ENCODE results near the gene MZT2B.
"Not testable (repeated sequence)": the region's sequence is repeated elsewhere in the genome, so short reads cannot be mapped to it uniquely, and the experiment has no call there.

The MZT2B gene

GRCh38 chr2:130152816-130153595 is 29.1 kb upstream of the MZT2B start:
- no peak for DNase-seq (ENCODE audit: low read depth in 2 of 2)

GRCh38 chr2:130153721-130154422 is 28.2 kb upstream of the MZT2B start:
- DNase-seq (ENCODE audit: low read depth in 2 of 2), result not testable (repeated sequence)

- DNase-seq (ENCODE audit: low read depth in 2 of 2), result not testable (repeated sequence)
Measured at GRCh38 chr2:130154423-130154770, 27.7 kb upstream of the MZT2B start.

- DNase-seq (ENCODE audit: low read depth in 2 of 2), result no peak
Measured at GRCh38 chr2:130154773-130155765, 27.0 kb upstream of the MZT2B start.

- not testable (repeated sequence) for DNase-seq (ENCODE audit: low read depth in 2 of 2)
Measured at GRCh38 chr2:130155956-130156623, 26.0 kb upstream of the MZT2B start.

- DNase-seq (ENCODE audit: low read depth in 2 of 2), result no peak
Measured at GRCh38 chr2:130156624-130157004, 25.4 kb upstream of the MZT2B start.

GRCh38 chr2:130157354-130157753 is 24.7 kb upstream of the MZT2B start:
- DNase-seq (ENCODE audit: low read depth in 2 of 2), result not testable (repeated sequence)

GRCh38 chr2:130157825-130158514 is 24.1 kb upstream of the MZT2B start:
- DNase-seq (ENCODE audit: low read depth in 2 of 2), result not testable (repeated sequence)

GRCh38 chr2:130158631-130159030 is 23.4 kb upstream of the MZT2B start:
- no peak for DNase-seq (ENCODE audit: low read depth in 2 of 2)

- DNase-seq (ENCODE audit: low read depth in 2 of 2), result not testable (repeated sequence)
Measured at GRCh38 chr2:130159376-130159775, 22.7 kb upstream of the MZT2B start.

- no peak for DNase-seq (ENCODE audit: low read depth in 2 of 2)
Measured at GRCh38 chr2:130160131-130160530, 21.9 kb upstream of the MZT2B start.

- not testable (repeated sequence) for DNase-seq (ENCODE audit: low read depth in 2 of 2)
Measured at GRCh38 chr2:130160838-130161705, 21.0 kb upstream of the MZT2B start.

- DNase-seq (ENCODE audit: low read depth in 2 of 2), result not testable (repeated sequence)
Measured at GRCh38 chr2:130162486-130162885, 19.6 kb upstream of the MZT2B start.

GRCh38 chr2:130162968-130163367 is 19.1 kb upstream of the MZT2B start:
- DNase-seq (ENCODE audit: low read depth in 2 of 2), result no peak

- no peak for DNase-seq (ENCODE audit: low read depth in 2 of 2)
Measured at GRCh38 chr2:130165293-130166016, 16.6 kb upstream of the MZT2B start.

- DNase-seq (ENCODE audit: low read depth in 2 of 2), result not testable (repeated sequence)
Measured at GRCh38 chr2:130166611-130167010, 15.5 kb upstream of the MZT2B start.

GRCh38 chr2:130169163-130169562 is 12.9 kb upstream of the MZT2B start:
- not testable (repeated sequence) for DNase-seq (ENCODE audit: low read depth in 2 of 2)

- no peak for DNase-seq (ENCODE audit: low read depth in 2 of 2)
Measured at GRCh38 chr2:130169896-130170295, 12.2 kb upstream of the MZT2B start.

- not testable (repeated sequence) for DNase-seq (ENCODE audit: low read depth in 2 of 2)
Measured at GRCh38 chr2:130174866-130175265, 7.2 kb upstream of the MZT2B start.

All from stimulated activated CD4-positive, alpha-beta T cell treated with anti-CD3 and anti-CD28 coated beads, Interleukin-15, amount 100 ng/mL, for 48 hours (primary cell).